GM19463 (cell line): ENCODE data around the gene S100PBP.
"Not testable (repeated sequence)": the region's sequence is repeated elsewhere in the genome, so short reads cannot be mapped to it uniquely, and the experiment has no call there.

Source experiments
- ATAC-seq: cut with Tn5 transposase; IDR thresholded peaks from one replicate; pipeline ENCODE4 v1.9.1; 2021; ENCODE audit warnings: mild to moderate bottlenecking, moderate library complexity; ENCODE audit not compliant: unreplicated experiment

The S100PBP gene

DNA sequence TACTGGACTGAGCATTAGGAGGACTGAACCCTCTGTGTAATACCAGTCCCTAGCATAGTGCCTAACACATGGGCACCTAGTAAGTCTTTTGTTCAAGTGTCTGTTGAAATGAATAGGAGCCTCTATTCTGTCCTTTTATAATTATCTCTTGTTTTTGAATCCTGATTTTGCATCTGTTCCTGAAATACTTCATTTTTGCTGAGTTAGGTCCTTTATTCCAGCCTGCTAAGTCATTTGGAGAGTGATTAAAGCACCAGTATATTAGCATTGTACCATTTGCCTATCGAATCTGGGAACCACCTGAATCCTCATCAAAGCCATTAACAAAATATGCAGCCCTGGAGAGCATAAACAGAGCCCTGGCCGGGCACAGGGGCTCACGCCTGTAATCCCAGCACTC is 32.6 kb upstream of the S100PBP start:
- no peak for ATAC-seq

GRCh38 chr1:32786856-32787255 is 30.6 kb upstream of the S100PBP start:
- no peak for ATAC-seq

DNA sequence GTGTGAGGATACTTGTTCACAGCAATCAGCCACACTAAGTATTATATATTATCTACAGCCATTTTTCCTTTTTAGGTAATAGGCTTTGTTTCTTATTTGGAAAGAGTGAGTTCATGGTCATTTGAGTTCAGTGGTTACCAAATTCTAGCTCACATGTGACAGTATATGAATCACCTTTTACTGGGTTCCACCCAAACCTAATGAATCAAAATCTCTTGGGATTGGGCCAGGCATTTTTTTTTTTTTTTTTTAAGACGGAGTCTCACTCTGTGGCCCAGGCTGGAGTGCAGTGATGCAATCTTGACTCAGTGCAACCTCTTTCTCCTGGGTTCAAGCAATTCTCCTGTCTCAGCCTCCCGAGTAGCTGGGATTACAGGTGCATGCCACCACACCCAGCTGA is 28.1 kb upstream of the S100PBP start:
- ATAC-seq, result not testable (repeated sequence)

GRCh38 chr1:32791881-32792280 is 25.6 kb upstream of the S100PBP start:
- ATAC-seq, result no peak

DNA sequence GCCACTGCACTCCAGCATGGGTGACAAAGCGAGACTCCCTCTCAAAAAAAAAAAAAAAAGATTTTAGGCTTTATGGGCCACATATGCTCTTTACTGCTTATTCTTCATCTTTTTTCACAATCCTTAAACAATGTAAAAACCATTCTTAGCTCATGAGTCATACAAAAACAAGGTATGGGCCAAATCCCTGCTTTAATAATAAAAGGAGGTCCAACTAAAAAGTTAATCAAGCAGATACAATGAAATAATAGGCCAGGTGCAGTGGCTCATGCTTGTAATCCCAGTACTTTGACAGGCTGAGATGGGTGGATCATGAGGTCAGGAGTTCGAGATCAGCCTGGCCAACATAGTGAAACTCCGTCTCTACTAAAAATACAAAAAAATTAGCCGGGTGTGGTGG is 21.7 kb upstream of the S100PBP start:
- ATAC-seq, result not testable (repeated sequence)

DNA sequence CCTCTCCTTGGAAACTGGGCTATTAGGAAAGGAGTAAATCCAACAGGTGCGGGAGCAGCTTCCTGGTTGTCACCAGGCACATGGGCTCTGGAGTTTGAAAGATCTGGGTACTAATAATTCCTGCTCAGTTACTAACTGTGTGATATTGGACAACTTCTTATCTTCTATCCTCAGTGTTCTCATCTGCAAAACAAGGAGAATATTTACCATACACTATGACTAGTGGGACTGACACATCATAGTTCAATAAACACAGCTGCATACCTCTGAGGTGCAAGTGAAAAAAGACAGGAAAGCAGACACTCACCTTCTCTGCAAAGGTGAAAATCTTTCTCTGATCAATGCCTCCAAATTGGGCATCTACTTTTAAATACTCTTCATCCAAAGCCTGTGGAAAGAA is 20.0 kb upstream of the S100PBP start:
- no peak for ATAC-seq

- no peak for ATAC-seq
Observed at GRCh38 chr1:32798191-32798590, 19.3 kb upstream of the S100PBP start.

GRCh38 chr1:32798679-32799416 is 18.6 kb upstream of the S100PBP start:
- no peak for ATAC-seq

- ATAC-seq, result no peak
Observed at GRCh38 chr1:32801096-32801715, 16.2 kb upstream of the S100PBP start.

DNA sequence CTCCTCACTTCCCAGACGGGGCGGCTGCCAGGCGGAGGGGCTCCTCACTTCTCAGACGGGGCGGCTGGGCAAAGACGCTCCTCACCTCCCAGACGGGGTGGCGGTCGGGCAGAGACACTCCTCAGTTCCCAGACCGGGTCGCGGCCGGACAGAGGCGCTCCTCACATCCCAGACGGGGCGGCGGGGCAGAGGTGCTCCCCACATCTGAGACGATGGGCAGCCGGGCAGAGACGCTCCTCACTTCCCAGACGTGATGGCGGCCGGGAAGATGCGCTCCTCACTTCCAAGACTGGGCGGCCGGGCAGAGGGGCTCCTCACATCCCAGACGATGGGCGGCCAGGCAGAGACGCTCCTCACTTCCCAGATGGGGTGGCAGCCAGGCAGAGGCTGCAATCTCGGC is 13.0 kb upstream of the S100PBP start:
- not testable (repeated sequence) for ATAC-seq

- no peak for ATAC-seq
Observed at GRCh38 chr1:32806290-32806689, 11.2 kb upstream of the S100PBP start.

GRCh38 chr1:32806910-32807523 is 10.4 kb upstream of the S100PBP start:
- no peak for ATAC-seq

GRCh38 chr1:32808580-32808979 is 8.9 kb upstream of the S100PBP start:
- no peak for ATAC-seq

- ATAC-seq, result no peak
Observed at GRCh38 chr1:32810358-32810757, 7.1 kb upstream of the S100PBP start.

DNA sequence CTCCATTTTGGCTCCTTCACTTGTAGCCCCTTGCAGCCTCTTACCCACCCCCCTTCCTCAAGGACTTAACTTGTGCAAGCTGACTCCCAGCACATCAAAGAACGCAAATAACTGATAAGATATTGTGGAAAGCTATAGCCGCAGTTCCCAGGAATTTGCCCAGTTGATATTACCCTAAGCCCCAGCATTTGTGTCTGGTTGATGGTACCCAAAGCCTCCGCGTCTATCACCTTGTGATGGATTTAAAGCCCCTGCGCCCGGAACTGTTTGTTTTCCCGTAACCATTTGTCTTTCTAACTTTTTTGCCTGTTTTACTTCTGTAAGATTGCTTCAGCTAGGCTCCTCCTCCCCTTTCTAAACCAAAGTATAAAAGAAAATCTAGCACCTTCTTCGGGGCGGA is 6.2 kb upstream of the S100PBP start:
- ATAC-seq, result no peak

GRCh38 chr1:32811917-32812316 is 5.5 kb upstream of the S100PBP start:
- ATAC-seq, result no peak

GRCh38 chr1:32813941-32814739 is 3.3 kb upstream of the S100PBP start:
- ATAC-seq, result no peak

DNA sequence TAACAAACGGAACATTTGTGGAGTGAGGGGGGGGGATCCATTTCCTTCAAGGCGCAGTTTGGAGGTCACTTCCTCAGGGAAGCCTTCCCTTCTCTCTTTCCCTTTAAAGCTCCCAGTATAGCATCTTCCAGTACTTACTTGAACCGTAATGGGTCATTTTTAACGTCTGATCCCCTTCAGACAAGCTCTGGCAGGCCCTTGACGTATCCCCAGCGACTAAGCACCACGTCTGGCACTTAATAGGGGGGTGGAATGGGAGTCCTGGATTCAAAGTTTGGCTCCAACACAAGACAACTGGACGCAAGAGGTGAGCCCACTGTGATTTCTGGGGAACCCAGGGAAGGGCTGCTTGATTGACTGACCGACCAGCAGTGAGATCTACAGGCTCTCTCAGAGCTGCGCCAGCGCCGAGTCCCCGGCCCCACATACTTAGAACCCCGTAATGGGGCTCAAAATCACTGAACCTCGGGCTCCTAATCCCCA is 736 bp upstream of the S100PBP start:
- peak; percentile 4 for ATAC-seq

GRCh38 chr1:32817815-32818786 is 648 bp downstream of the S100PBP start:
- ATAC-seq, result no peak
